Activated CD8-positive, alpha-beta memory T cell treated with anti-CD3 and anti-CD28 coated beads for 48 hours (primary cell): ENCODE measurements around the gene SESN1.

Experiments
- DNase-seq, 3 experiments: peaks; one replicate each; pipeline ENCODE4 v3.0.0-alpha.2; 2020; ENCODE audit warnings: low read depth in 2 of 3, low spot score in 2 of 3

Gene SESN1

DNA sequence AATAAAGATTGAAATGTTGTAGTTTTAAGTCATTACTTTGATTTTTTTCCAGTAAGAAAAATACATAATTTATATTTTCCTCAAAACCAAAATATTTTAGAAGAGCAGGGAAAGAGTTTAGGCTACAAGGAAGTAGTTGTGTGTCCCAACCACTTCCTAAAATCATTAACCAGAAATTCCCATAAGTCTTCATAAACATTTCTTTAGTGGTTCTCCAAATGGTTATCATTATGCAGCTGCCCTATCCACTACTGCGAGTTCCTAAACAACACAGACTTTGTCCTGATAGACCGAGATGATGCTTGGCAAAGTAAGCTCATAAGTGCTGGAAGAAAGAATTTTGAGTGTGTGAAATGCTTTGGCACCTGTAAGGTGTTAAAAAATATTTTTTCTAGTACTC lies 152.8 kb downstream of the SESN1 start:
- DNase-seq, result no peak

GRCh38 chr6:108941281-108941680 lies 153.4 kb downstream of the SESN1 start:
- no peak for DNase-seq

DNA sequence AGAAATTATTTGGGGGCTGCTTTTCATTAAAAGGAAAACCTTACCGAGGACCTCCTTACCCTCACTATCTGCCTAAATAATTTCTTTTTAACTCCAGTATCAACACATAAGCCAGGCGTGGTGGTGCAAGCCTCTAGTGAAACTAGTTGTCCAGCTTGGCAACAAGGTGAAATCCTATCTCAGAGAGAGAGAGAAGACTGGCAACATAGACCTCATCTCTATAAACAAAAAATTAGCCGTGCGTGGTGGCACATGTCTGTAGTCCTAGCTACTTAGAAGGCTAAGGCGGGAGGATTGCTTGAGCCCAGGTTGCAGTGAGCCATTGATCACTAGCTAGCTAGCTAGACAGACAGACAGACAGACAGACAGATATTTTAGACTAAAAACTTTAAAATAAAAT lies 153.9 kb downstream of the SESN1 start:
- no peak for DNase-seq

GRCh38 chr6:108937170-108937569 lies 157.5 kb downstream of the SESN1 start:
- no peak for DNase-seq
